HG02970 (cell line): ENCODE results near the gene DRAP1.

Experiments used
- ATAC-seq: cut with Tn5 transposase; IDR thresholded peaks from one replicate; pipeline ENCODE4 v1.9.1; 2021; ENCODE audit warnings: mild to moderate bottlenecking, moderate library complexity, moderate number of reproducible peaks; ENCODE audit not compliant: unreplicated experiment, low FRiP score

Gene DRAP1, protein sequence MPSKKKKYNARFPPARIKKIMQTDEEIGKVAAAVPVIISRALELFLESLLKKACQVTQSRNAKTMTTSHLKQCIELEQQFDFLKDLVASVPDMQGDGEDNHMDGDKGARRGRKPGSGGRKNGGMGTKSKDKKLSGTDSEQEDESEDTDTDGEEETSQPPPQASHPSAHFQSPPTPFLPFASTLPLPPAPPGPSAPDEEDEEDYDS

DNA sequence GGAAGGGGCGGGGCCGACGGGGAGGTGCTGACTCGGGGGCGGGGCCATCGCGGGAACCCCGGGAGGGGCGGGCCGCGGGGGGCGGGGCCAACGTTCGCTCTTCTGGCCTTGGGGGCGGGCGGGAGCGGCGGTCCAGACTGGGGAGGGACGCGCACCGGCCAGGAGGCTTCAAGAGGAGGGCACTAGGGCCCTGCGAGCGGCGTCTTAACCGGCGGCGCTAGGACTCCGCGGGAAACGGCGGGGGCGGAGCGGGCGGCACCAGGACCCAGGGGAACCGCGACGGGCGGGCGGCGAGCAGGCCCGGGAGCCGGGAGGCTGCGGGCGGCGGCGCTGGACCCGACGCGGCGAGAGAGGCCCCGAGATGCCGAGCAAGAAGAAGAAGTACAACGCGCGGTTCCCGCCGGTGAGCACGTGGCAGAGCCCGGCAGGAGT, at the start of gene DRAP1:
Gene DRAP1 (plus strand): TSS at position 286 of the 432 bp plus-strand sequence. CDS start 76 bp downstream, at position 362.
- peak; percentile 83 for ATAC-seq

DNA sequence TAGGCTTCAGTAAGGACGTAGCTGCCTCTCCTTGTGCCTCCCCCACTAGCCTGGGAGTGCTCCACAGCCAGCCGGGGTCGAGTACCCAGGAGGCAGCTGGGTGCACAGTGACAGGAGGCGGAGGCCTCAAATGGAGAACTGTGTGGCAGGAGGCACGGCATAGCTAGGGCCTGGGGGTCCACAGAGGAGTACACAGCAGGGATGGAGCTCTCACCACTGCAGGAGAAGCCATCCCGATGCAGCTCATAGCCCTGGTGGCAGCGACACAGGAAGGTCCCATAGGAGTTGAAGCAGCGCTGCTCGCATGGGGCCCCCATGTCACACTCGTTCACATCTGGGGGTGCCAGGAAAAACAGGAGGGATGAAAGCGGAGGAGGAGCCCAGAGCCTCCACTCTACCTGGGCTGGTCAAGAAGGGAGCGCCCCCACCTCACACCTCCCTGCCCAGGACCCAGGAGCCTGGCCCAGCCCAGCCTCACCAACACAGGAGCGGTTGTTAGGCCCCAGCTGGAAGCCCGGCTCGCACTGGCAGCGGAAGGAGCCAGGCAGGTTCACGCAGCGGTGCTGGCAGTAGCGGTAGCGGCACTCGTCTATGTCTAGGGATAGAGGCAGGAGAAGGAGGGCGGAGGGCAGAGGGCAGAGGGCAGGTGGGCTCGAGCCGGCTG, 49.5 kb upstream of the DRAP1 start:
- no peak for ATAC-seq

DNA sequence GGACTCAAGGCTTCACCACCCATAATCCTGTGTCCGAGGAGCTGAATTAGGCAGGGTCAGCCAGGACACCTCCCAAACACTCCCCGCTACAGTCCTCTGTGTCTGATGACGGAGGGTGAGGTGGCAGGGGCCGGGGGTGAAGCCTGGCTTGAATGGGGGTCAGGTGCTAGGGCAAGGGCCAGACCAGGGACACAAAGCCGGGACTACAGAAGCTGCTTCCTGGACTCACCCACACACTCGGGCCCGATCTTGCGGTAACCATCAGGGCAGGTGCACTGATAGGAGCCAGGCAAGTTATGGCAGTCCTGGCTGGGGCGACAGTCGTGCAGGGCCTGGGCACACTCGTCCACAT, 48.9 kb upstream of the DRAP1 start:
- no peak for ATAC-seq

DNA sequence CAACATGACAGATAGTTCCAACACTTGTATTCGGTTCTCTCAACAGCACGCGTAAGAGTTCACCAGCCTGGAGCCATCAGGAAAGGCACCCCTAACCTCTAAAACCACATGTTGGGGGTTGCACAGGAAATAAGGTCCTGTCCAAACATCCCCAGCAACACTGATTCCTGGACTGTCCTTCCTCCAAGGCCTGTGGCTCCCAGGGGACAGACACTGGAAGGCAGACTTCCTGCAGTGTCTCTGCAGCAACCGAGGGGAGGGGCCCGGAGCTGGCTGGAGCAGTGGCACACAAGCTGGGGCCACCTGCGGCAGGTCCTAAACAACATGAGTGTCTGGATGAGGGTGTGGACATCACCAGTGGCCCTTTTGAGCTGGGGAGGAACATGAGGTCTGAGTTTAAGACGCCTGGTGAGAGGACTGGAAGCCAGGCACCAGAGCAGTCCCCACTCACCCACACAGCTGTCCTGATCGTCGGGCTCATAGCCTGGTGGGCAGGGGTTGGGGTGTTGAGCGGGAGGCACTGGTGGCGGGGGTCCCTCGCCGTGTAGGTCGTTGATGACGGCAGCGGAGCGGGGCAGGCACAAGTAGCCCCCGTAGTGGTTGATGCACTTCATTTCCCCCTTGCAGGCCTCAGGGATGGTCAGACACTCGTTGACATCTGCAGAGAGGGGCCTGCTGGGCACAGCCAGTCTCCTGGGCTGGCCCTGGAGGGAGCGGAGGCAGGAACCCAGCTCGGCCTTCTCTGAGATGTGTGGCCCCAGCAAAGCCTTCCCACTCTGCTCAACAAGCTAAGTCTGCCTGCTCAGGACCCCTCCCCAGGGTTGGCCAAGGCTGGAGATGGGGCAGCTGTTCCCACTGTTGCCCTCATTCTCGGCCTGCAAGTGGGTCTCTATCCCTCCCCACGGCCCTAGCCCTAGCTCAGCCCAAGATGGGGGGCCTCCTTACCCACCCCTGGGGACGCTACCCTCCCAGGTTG, 48.2 kb upstream of the DRAP1 start:
- no peak for ATAC-seq

DNA sequence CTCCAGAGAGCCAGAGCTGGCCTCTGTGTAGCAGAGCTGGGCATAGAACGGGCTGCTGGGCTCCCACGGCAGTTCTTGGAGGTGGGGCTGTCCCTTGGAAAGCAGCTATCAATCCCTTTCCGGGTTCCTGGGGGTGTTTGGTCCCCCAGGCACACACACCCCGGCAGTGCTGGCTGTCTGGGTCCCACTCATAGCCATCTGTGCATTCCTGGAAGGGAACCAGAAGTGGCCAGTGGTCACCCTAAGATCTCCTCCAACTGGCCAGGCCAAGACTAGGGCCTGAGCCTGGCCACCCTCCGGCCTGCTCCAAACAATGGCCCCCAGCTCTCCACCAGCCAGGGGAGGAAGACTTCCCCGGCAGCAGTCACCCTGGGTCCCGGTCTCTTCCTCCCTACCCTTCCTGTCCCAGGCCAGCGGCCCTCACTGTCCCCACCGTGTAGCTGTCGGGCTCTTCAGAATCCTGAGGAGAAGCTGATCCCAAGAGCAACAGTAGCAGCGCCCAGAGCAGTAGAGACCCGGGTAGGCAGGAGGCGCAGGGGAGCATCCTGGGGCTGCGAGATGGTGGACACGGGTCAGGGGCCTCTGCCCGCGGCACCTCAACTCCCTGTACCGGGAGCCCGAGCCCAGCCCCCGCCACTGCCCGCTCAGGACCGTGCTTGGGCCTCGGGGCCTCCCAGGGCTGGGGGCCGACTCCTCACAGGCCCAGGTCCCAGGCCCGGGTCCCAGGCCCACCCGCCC, 47.2 kb upstream of the DRAP1 start:
- ATAC-seq: no peak

DNA sequence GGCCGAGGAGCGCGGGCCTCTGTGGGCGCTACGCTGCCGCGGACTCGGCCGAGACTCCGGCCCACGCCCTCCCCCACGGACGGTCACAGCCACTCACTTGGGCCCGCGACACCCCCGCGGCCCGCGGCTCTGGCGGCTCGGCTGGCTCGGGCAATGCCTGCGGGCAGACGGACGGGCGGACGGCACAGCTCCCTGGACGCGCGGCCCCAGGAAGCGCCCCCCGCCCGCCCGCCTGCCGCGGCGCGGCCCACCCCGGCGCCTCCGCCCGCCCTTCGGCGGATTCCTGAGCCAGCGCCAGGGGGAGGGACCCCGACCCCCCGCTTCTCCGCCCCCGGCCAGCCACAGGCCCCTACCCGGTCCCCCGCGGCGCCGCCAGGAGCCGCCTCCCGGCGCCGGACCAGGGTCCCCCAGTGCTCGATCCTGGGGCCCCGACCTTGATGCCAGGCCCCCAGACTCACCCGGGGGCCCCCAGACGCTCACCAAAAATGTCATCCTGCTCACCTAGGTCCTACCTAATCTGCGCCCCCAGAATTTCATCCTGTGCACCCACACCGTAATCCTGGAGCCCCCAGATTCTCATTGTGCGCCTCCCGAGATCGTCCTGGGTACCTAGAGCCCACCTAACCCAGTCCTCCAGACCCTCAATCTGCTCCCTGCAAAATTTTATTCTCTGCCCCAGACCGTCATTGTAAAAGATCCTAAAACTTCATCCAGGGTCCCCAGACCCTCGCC, 46.5 kb upstream of the DRAP1 start, which contains the start of gene EFEMP2:
Gene EFEMP2 (minus strand): TSS at position 215 of the 732 bp plus-strand sequence. CDS start 446 bp downstream, outside the sequence.
- no peak for ATAC-seq

DNA sequence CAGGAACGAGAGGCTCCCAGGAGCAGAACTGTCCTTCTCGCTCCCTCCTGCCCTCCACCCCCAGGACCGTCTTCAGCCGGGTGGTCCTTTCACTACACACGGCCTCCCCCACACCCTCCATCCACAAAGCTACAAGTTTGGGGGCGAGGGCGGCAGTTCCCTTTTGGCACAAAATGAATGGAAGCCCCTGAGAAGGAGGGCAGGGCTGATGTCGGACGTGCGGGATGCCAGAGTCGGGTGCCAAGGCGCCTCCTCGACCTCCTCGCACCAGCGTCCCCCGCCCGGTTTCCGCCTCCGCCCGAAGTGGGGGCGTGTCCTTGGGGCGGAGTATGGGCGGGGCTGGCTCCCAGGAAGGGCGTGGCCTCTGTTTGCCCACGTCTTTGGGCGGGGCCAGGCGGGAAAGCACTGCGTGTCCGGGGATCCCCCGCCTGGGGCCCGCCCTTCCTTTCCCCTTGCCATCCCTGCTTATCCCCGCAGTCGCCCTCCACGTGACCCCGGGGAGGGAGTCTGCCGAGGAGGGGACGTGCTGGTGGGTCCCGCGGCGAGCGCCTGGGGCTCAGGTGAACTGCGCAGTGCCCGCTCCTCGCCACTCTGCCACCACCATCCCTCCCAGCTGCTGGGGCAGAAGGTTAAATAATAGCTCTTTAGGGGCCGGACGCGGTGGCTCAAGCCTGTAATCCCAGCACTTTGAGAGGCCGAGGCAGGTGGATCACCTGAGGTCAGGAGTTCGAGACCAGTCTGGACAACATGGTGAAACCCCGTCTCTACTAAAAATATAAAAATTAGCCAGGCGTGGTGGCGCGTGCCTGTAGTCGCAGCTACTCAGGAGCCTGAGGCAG, 45.7 kb upstream of the DRAP1 start:
- ATAC-seq: peak; percentile 82

DNA sequence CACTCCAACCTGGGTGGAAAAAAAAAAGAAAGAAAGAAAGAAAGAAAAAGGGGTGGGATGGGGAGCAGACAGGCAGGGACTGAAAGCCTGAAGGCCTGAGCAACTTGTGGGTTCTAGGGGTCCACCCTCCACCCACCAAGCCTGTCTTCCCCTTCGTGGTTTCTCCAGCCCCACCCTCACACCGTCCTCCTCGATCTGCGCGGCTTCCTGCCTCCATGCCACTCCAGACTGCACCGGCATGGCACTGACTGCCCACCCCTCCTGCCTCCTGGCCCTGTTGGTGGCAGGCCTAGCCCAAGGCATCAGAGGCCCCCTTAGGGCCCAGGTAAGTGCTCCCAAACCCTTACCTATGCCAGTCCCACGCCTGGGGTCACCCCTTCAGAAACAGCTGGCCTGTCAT, 39.6 kb upstream of the DRAP1 start, which contains the start of gene CTSW:
Gene CTSW (plus strand): TSS at position 221 of the 400 bp plus-strand sequence. CDS start 18 bp downstream, at position 239.
- ATAC-seq: no peak

DNA sequence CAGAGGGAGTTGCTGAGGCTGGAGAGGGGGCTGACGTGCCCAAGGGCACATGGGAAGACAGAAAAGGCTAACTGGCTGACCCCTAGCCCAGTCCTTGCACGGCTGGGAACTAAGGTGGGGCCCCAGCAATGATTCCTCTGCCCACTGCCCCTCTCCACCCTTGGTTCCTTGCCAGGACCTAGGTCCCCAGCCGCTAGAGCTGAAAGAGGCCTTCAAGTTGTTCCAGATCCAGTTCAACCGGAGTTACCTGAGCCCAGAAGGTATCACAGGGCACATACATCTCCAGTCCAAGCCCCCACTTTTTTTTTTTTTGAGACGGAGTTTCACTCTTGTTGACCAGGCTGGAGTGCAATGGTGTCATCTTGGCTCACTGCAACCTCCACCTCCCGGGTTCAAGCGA, 39.2 kb upstream of the DRAP1 start:
- ATAC-seq: no peak

DNA sequence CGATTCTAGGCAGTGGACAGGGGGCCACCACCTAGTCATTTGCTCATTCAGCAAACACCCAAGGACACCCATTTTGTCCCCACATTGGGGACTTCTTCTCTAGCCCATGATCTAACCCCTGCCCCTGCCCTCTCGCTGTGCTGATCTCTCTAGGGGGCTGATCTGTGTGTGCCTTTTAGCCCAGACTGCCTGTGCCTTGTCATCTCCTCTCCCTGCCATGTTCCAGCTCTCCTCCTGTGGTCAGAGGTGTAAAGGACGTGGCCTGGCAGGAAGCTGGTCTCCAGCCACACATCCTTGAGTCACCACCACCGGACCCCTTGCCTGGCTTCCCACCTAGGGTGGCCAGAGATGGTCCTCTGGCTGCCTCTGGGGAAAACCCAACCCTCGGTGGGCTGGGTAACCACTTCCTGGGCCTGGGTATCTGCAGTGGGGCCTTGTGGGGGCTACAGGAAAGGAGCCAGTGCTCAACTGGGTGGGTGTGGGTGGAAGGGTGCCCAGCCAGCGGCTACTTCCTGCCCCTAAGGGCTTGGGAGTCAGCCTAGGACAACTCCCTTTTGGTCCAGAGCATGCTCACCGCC, 38.3 kb upstream of the DRAP1 start:
- ATAC-seq: no peak

DNA sequence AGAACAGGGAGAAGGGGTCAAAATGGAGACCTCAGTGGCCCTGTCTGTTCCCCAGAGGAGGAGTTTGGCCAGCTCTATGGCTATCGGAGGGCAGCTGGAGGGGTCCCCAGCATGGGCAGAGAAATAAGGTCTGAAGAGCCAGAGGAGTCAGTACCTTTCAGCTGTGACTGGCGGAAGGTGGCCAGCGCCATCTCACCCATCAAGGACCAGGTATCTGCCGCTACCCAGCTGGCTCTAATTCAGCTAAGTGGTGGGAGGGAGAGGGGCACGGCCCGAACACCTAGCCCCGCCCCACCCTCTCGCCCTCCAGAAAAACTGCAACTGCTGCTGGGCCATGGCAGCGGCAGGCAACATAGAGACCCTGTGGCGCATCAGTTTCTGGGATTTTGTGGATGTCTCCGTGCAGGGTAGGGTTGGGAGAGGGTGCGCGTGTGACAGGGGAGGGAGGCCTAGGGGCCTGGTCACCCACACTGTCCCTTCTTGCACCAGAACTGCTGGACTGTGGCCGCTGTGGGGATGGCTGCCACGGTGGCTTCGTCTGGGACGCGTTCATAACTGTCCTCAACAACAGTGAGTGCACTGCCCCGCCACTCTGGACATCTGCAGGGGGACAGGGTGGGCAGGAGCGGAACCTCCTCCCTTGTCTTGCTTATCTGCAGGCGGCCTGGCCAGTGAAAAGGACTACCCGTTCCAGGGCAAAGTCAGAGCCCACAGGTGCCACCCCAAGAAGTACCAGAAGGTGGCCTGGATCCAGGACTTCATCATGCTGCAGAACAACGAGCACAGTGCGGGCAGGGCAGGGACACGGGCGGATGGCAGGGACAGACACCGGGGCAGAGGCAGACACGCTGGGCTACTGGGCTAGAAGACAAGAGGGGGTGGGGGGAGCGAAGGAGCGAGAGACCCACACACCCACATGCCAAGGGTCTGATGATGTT, 36.8 kb upstream of the DRAP1 start:
- no peak for ATAC-seq

DNA sequence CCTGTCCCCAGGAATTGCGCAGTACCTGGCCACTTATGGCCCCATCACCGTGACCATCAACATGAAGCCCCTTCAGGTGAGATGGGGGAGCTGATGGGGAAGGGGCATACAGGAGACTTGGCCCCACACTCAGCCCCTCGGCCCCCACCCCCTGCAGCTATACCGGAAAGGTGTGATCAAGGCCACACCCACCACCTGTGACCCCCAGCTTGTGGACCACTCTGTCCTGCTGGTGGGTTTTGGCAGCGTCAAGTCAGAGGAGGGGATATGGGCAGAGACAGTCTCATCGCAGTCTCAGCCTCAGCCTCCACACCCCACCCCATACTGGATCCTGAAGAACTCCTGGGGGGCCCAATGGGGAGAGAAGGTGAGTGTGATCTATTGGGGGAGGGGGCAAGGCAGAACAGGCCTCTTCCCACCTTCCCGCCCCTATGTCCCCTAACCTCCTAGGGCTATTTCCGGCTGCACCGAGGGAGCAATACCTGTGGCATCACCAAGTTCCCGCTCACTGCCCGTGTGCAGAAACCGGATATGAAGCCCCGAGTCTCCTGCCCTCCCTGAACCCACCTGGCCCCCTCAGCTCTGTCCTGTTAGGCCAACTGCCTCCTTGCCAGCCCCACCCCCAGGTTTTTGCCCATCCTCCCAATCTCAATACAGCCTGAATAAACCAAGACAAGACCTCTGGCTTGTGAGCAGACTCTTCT, 36.0 kb upstream of the DRAP1 start:
- ATAC-seq: no peak

DNA sequence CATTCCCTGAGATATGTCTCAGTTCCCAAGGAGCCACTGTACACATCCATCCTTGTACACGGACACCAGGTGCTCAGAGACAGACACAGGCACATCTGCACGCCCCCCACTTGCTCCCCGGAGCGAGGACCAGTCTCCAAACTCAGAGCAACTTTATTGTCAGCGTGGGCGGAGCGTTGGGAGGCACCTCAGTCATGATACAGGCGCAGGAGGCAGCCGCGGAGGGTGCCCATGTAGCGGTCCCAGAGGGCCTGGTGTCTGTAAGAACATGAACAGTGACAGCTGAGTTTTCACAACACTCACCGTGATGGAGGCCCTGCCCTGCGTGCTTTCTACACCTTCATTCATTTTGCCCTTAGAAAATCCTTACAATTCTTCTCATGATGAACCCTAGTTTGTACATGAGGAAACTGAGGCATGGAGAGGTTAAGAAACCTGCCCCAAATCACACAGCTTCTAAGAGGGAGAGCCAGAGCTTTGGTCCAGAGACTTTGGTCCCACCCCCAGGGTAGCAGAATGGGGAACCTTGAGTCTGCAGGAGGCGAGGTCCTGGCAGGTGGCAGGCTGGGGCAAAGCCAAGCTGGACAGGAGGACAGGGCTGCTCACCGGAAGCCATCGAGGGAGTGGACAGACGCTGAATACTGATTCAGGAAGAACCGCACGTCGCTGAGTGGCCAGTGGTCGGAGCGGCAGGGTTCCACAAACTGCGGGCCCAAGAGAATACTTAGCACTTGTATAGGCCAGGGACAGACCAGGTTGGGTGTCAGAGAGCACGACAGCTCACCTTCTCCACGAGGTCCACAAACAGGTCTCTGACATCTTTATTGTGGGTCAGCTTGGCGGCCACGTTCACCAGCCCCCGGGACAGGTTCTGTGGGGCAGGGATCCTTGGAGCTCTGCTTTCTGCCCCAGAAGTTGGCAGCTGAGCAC, 35.2 kb upstream of the DRAP1 start:
- ATAC-seq: no peak

DNA sequence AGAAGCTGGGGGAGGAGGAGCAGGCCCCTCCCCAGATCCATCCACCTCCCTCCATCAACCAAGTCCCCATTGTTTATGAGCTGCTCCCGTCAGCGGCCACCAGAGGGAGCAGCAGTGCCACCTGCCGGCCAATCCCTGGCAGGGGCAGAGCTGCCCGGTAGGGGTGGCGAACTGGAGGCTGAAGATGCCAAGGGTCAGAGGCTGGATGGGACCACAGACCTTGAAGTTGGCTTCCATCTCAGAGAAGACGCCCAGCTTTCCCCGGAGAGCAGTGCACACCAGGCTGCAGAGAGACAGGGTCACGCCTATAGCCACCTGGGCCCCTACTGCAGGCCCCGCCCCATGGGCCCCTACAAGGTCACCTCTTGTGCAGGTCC, 34.5 kb upstream of the DRAP1 start:
- ATAC-seq: no peak

DNA sequence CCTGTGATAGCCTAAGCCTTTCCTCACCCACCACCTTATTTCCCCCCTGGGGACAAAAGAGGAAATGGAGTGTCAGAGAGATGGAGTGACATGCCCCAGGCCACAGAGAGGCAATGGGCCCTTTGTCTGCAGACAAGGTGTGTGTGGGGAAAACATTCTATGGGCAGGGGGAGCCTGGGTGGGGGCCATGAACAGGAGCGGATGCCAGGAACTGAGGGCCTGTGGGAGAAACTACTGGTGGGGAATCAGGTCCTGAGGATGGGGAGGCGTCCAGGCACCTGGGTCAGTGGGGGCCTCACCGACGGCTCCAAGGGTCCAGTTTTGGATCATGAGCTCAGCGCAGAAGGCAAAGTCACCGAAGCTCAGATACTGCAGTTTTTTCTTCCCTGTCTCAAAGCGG, 34.0 kb upstream of the DRAP1 start:
- no peak for ATAC-seq
